GM10248 (cell line): ENCODE results near the gene ST3GAL3.

Source experiments
- CTCF ChIA-PET: fragments of 300-600 bp; sonication (Branson Sonifier 250); formaldehyde crosslinking; extraction: SDS; loops from one replicate; lab custom pipeline; 2021; ENCODE audit warnings: antibody characterized with exemption; lab: Yijun Ruan, JAX
- POLR2A ChIA-PET: fragments of 350-650 bp; sonication (Branson Sonifier 250); formaldehyde crosslinking; extraction: SDS; loops from one replicate; lab custom pipeline; 2020; ENCODE audit warnings: antibody characterized with exemption; lab: Yijun Ruan, JAX
- DNase-seq: peaks from one replicate; pipeline ENCODE4 v3.0.0; 2012; ENCODE audit errors: extremely low spot score
- CTCF ChIP-seq: IDR thresholded peaks from 2 replicates; pipeline ENCODE4 v1.5.1; 2012; ENCODE audit warnings: mild to moderate bottlenecking, low read depth; ENCODE audit errors: extremely low read depth, missing control alignments, control extremely low read depth

The ST3GAL3 gene

GRCh38 chr1:43866201-43866600, 158.9 kb downstream of the ST3GAL3 start:
- POLR2A ChIA-PET, result interaction anchor here (0.7 kb wide), 1 partner anchor 378 kb away, joined by 4 read pairs; no protein-coding TSS in a partner anchor
- no peak for TF ChIP-seq CTCF
- CTCF ChIA-PET, result no interaction called here
- no peak for DNase-seq

GRCh38 chr1:43867976-43868740, 160.8 kb downstream of the ST3GAL3 start:
- CTCF ChIA-PET, result interaction anchor here (1.1 to 2.9 kb wide), 2 partner anchors 11 to 67 kb away, joined by 3 to 9 read pairs; no protein-coding TSS in a partner anchor
- no peak for TF ChIP-seq CTCF
- POLR2A ChIA-PET, result no interaction called here
- DNase-seq, result no peak

GRCh38 chr1:43868741-43869067, 161.4 kb downstream of the ST3GAL3 start:
- POLR2A ChIA-PET, result no interaction called here
- no peak for TF ChIP-seq CTCF
- CTCF ChIA-PET, result interaction anchor here (1.1 to 2.9 kb wide), 3 partner anchors 11 to 66 kb away, joined by 3 to 9 read pairs (median 3); no protein-coding TSS in a partner anchor
- DNase-seq, result no peak

GRCh38 chr1:43870306-43870705, 163.0 kb downstream of the ST3GAL3 start:
- ChIA-PET POLR2A (no interaction called here), CTCF (interaction anchor here (2.9 kb wide), 1 partner anchor 65 kb away, joined by 9 read pairs; no protein-coding TSS in a partner anchor)
- DNase-seq, result no peak
- no peak for TF ChIP-seq CTCF

DNA sequence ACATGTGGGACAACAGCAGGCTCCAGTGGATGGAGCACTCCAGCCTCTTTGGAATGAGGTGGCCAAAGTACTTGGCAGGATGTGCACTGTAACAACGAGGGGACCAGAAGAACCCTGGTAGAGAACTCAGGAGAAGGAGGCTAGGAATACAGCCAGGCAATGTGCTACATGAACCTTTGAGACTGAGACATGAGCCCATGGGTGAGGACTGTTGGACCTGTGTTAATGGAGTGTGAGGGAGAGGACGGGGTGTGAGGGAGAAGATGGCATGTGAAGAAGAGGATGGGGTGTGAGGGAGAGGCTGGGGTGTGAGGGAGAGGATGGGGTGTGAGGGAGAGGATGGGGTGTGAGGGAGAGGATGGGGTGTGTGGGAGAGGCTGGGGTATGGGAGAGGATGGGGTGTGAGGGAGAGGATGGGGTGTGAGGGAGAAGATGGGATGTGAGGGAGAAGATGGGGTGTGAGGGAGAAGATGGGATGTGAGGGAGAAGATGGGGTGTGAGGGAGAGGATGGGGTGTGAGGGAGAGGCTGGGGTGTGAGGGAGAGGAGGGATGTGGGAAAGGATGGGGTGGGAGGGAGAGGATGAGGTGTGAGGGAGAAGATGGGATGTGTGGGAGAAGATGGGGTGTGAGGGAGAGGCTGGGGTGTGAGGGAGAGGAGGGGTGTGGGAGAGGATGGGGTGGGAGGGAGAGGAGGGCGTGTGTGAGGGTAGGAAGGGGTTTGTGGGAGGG, 164.0 kb downstream of the ST3GAL3 start:
- no peak for DNase-seq
- CTCF ChIA-PET, result no interaction called here
- no peak for TF ChIP-seq CTCF
- POLR2A ChIA-PET, result no interaction called here

GRCh38 chr1:43872280-43872679, 164.9 kb downstream of the ST3GAL3 start:
- CTCF ChIA-PET, result no interaction called here
- no peak for DNase-seq
- POLR2A ChIA-PET, result no interaction called here
- no peak for TF ChIP-seq CTCF
